Ishikawa (cell line): ENCODE results near the gene MFN1.

ENCODE experiments used
- CEBPB ChIP-seq: IDR thresholded peaks from 2 replicates; pipeline ENCODE4 v1.6.1; 2012
- CREB1 ChIP-seq: IDR thresholded peaks from 2 replicates; pipeline ENCODE4 v1.6.1; 2012; ENCODE audit warnings: low read depth
- EGR1 ChIP-seq: IDR thresholded peaks from 2 replicates; pipeline ENCODE4 v1.6.1; 2012
- EP300 ChIP-seq: IDR thresholded peaks from 2 replicates; pipeline ENCODE4 v1.6.1; 2012; ENCODE audit warnings: borderline replicate concordance
- FOXM1 ChIP-seq: IDR thresholded peaks from 2 replicates; pipeline ENCODE4 v1.6.1; 2012; ENCODE audit warnings: low read depth, borderline replicate concordance
- NFIC ChIP-seq: IDR thresholded peaks from 2 replicates; pipeline ENCODE4 v1.6.1; 2012
- RAD21 ChIP-seq: IDR thresholded peaks from 2 replicates; pipeline ENCODE4 v1.6.1; 2012; ENCODE audit warnings: low read depth
- TAF1 ChIP-seq: IDR thresholded peaks from 2 replicates; pipeline ENCODE4 v1.6.1; 2012; ENCODE audit warnings: low read depth, mild to moderate bottlenecking
- TCF12 ChIP-seq: IDR thresholded peaks from 2 replicates; pipeline ENCODE4 v1.6.1; 2012; ENCODE audit warnings: low read depth
- TEAD4 ChIP-seq: IDR thresholded peaks from 2 replicates; pipeline ENCODE4 v1.6.1; 2012
- YY1 ChIP-seq: IDR thresholded peaks from 2 replicates; pipeline ENCODE4 v1.6.1; 2012; ENCODE audit warnings: low read depth
- ZBTB7A ChIP-seq: IDR thresholded peaks from 2 replicates; pipeline ENCODE4 v1.6.1; 2012; ENCODE audit warnings: low read depth
- TF ChIP-seq, protein P1 (sequence below): IDR thresholded peaks from 2 replicates; pipeline ENCODE4 v1.6.1; 2012; ENCODE audit warnings: low read depth, mild to moderate bottlenecking
- TF ChIP-seq, protein P2 (sequence below): IDR thresholded peaks from 2 replicates; pipeline ENCODE4 v1.6.1; 2012
- TF ChIP-seq, protein P3 (sequence below): IDR thresholded peaks from 2 replicates; pipeline ENCODE4 v1.6.1; 2012

Gene MFN1

DNA sequence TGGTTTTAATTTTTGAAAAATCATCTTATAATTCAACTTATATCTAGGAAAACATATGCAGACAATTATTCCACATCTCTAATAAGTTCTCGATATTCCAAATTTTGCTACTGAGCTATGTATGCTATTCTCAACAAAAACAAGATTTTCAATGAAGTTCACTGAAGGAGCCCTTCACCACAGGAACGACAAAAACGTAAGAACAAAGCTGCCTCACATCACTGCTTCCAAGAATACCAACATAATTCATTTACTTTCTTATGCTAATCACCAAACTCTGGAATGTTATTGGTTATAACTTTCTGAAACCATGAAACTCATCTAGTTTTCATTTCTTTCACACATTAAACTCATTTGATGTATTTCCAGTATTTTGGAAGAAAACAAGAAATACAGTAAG lies 54.1 kb downstream of the MFN1 start:
- TF ChIP-seq YY1: no peak
- no peak for TF ChIP-seq RAD21
- no peak for TF ChIP-seq TEAD4
- no peak for TF ChIP-seq CREB1
- TF ChIP-seq, protein P1, sequence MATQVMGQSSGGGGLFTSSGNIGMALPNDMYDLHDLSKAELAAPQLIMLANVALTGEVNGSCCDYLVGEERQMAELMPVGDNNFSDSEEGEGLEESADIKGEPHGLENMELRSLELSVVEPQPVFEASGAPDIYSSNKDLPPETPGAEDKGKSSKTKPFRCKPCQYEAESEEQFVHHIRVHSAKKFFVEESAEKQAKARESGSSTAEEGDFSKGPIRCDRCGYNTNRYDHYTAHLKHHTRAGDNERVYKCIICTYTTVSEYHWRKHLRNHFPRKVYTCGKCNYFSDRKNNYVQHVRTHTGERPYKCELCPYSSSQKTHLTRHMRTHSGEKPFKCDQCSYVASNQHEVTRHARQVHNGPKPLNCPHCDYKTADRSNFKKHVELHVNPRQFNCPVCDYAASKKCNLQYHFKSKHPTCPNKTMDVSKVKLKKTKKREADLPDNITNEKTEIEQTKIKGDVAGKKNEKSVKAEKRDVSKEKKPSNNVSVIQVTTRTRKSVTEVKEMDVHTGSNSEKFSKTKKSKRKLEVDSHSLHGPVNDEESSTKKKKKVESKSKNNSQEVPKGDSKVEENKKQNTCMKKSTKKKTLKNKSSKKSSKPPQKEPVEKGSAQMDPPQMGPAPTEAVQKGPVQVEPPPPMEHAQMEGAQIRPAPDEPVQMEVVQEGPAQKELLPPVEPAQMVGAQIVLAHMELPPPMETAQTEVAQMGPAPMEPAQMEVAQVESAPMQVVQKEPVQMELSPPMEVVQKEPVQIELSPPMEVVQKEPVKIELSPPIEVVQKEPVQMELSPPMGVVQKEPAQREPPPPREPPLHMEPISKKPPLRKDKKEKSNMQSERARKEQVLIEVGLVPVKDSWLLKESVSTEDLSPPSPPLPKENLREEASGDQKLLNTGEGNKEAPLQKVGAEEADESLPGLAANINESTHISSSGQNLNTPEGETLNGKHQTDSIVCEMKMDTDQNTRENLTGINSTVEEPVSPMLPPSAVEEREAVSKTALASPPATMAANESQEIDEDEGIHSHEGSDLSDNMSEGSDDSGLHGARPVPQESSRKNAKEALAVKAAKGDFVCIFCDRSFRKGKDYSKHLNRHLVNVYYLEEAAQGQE: no peak
- TF ChIP-seq, protein P2, sequence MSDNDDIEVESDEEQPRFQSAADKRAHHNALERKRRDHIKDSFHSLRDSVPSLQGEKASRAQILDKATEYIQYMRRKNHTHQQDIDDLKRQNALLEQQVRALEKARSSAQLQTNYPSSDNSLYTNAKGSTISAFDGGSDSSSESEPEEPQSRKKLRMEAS: no peak
- TF ChIP-seq EGR1: no peak
- TF ChIP-seq NFIC: no peak
- TF ChIP-seq FOXM1: no peak
- no peak for TF ChIP-seq EP300

DNA sequence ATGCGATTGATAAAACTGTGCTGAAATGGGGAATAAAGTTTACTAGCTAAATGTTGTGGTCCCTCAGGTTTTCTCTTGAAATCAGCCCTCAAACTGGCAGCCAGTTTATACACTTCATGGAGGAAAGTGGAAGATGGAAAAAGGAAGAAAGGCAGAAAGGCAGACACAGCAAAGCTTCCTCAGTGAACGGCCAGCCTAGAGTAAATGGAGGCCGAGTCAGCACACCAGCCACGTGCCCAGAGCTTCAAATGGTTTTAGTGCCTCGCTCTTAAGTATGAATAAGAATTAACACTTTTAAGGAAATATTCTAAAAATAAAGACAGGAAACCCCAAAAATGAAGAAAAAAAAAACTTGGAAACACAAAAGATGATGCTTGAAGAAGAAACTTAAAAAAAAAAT lies 55.5 kb downstream of the MFN1 start:
- TF ChIP-seq, protein P2: no peak
- no peak for TF ChIP-seq YY1

DNA sequence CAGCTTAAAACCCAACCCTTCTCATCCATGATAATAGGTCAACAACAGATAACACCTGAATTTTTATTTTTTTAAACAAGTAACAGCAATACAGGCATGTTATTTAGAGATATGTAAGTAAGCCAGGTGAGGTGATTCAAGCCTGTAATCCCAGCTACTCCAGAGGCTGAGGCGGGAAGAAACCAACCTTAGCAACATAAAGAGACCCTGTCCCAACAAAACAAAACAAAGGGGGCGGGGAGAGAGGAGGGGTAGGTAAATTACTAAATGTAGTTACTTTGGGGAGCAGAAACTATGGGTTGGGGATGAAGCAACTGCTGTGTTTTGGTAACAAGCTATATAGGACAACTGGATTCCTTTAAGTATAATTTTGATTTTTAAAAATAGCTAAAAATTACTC lies 56.8 kb downstream of the MFN1 start:
- no peak for TF ChIP-seq EP300
- no peak for TF ChIP-seq EGR1

DNA sequence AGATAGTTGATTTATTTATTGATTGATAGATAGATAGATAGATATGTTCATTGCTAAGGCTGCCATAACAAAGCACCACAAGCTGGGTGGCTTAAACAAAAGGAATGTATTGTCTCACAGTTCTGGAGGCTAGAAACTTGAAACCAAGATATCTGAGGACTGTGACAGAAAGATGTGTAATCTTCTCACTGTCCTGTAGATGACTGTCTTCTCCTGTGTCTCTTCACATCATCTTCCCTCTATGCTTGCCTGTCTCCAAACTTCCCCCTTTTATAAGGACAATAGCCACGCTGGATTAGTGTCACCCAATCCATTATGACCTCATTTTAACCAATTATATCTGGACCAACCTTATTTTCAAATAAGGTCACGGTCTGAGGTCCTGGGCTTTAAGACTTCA lies 62.8 kb downstream of the MFN1 start:
- TF ChIP-seq, protein P1: no peak

DNA sequence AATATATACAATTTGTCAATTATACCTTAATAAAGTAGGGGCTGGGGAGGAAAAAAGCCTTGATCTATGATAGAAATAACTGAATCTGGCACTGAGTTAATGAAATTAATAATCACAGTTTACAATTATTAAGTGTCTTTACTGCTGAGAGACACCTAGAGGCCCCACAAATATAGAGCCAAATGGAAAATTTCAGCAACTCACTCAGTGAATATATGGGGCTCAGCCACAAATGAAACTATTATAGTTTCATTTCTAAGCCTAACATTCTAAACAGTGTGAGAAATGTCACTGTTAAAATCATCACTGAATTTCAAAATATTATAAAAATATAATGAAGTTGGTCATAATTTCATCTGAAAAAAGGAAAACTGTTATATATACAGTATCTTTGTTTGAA lies 63.5 kb downstream of the MFN1 start:
- TF ChIP-seq, protein P2: no peak
- TF ChIP-seq CEBPB (no peak), YY1 (no peak), TCF12 (no peak), TAF1 (no peak), ZBTB7A (no peak), NFIC (no peak), TEAD4 (no peak), FOXM1 (no peak), CREB1 (no peak)
- TF ChIP-seq, protein P1: no peak

DNA sequence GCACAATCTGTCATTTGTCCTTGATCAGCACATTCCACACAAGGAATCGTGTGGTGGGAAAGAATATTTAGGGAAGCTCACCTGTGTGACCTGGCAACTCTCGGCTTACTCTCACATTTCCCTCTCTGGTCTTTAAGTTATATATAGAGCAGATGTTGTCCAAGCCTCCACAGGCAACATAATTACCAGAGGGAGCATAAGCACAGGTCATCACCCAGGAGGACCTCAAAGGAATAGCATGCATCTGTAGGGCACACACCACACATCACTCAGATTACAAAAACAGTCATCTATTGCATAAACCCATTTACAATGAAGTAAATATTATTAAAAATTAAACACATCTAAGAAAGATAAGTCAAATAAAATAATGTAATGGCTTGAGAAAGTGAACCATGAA lies 67.3 kb downstream of the MFN1 start:
- TF ChIP-seq ZBTB7A (no peak), TAF1 (no peak), YY1 (no peak)
- TF ChIP-seq, protein P3, sequence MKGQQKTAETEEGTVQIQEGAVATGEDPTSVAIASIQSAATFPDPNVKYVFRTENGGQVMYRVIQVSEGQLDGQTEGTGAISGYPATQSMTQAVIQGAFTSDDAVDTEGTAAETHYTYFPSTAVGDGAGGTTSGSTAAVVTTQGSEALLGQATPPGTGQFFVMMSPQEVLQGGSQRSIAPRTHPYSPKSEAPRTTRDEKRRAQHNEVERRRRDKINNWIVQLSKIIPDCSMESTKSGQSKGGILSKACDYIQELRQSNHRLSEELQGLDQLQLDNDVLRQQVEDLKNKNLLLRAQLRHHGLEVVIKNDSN: no peak
- TF ChIP-seq, protein P2: no peak

DNA sequence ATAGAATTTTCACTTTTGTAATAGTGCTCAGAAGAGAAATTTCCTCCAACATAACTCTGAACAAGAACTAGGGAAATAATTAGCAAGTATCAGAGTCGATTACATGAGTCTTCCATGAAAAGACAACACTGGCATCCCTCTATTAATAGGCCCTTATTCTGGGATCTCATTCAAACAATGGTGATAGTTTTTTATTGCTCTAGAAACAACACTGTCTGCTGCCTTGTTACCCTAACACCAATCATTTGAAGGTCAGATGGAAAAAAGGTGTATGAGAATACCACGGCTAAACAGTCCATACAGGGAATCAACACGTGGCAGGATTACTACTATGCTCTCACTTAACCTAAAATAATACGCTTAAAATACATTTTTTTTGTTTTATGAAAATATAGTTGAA lies 67.9 kb downstream of the MFN1 start:
- no peak for TF ChIP-seq EP300
- no peak for TF ChIP-seq TEAD4
- no peak for TF ChIP-seq TCF12
- TF ChIP-seq ZBTB7A: no peak
- TF ChIP-seq, protein P3: no peak
- no peak for TF ChIP-seq EGR1
- TF ChIP-seq, protein P1: no peak
- TF ChIP-seq TAF1: no peak
- no peak for TF ChIP-seq NFIC
- TF ChIP-seq, protein P2: no peak
- no peak for TF ChIP-seq RAD21
- TF ChIP-seq YY1: no peak
- no peak for TF ChIP-seq CEBPB
- TF ChIP-seq FOXM1: no peak
- no peak for TF ChIP-seq CREB1
